GM21515 (cell line): ENCODE measurements around the gene RANBP2.
"Not testable (repeated sequence)": the region's sequence is repeated elsewhere in the genome, so short reads cannot be mapped to it uniquely, and the experiment has no call there.

ENCODE experiments used
- ATAC-seq: cut with Tn5 transposase; IDR thresholded peaks from one replicate; pipeline ENCODE4 v1.9.1; 2021; ENCODE audit not compliant: unreplicated experiment

The RANBP2 gene

GRCh38 chr2:108719149-108720044 is at the start of gene RANBP2:
Gene RANBP2 (plus strand): TSS chr2:108719482. CDS start chr2:108719607, 125 bp downstream.
- peak; percentile 99 for ATAC-seq

DNA sequence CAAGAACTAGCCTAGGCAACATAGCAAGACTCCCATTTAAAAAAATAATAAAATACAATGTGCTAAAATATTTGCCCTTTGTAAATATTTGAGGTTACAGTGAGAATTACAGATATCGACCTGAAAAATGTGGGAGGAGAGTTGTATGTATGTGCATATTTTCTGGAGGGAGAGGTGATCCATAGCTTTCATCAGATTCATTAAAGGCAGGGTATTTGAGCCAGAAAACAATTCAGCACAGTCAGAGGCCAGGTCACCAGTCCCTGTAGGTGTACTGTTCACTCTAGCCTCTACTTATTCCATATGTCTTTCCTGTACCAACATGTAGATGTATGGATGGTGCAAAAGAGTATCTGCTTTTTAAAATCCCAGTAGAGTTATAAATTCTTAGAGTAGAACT is 49.0 kb upstream of the RANBP2 start:
- ATAC-seq, result not testable (repeated sequence)

DNA sequence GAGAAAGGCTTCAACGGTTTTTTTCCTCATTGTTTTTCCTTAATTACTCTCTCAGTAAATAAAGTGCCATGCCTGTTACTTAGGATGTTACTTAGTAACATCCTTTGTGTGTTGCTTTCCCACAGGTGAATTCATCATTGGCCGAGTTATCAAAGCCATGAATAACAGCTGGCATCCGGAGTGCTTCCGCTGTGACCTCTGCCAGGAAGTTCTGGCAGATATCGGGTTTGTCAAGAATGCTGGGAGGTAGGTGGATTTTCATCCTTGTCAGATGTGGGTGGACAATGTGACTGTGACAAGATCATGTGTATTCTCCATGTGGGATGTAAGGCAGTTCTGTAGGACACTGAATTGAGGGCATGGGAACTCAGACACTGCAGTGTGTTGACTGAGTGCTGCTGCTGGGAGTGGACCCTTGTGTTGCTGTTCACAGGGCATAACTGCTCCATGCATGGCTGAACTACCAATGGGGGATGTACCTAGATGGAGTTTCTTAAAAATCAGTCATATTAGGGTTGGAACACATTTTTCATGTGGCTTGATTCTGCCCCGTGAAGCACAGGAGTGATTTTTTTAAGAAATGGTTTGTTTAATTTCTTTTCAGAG is 47.0 kb upstream of the RANBP2 start:
- not testable (repeated sequence) for ATAC-seq

DNA sequence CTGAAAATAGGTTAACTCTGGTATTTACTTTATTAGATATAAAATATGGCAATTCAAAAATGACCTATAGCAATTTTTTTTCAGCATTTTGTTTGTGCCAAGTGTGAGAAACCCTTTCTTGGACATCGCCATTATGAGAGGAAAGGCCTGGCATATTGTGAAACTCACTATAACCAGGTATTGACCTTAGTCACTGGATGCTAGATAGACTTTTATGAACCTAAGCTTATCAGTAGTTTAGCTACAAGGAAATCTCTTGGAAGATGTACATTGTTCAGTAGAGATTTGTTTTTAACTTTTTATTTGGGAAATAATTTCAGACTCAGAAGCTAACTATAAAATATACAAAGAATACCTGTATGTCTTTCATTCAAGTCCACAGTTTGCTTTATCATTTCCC is 42.8 kb upstream of the RANBP2 start:
- ATAC-seq, result not testable (repeated sequence)

GRCh38 chr2:108677239-108677744 is 42.0 kb upstream of the RANBP2 start:
- not testable (repeated sequence) for ATAC-seq

DNA sequence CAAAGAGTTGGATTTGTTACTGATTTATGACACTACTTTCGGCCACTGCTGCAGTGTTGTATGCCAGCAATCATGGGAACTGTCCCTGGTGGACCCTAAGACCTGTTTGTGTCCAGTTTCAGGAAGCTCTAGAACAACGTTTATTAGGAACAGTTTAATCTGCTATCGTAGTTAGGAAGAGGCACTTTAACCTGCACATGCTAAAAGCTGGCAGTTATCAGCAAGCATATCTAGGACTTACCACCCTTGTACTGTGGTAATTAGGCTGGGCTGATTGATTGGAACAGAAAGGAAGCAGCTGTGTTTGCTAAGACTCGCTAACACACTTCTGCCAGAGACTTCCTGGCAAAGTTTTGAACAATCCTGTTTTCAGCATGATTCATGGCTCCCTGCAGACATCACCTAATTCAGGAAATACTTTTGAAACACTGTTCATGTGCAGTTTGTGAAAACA is 41.1 kb upstream of the RANBP2 start:
- not testable (repeated sequence) for ATAC-seq

- not testable (repeated sequence) for ATAC-seq
Measured at GRCh38 chr2:108680805-108681204, 38.5 kb upstream of the RANBP2 start.

GRCh38 chr2:108688818-108689756 is 30.2 kb upstream of the RANBP2 start:
- not testable (repeated sequence) for ATAC-seq

- peak; percentile 68 for ATAC-seq
Measured at GRCh38 chr2:108690001-108690400, 29.3 kb upstream of the RANBP2 start.

- no peak for ATAC-seq
Measured at GRCh38 chr2:108691447-108691846, 27.8 kb upstream of the RANBP2 start.

DNA sequence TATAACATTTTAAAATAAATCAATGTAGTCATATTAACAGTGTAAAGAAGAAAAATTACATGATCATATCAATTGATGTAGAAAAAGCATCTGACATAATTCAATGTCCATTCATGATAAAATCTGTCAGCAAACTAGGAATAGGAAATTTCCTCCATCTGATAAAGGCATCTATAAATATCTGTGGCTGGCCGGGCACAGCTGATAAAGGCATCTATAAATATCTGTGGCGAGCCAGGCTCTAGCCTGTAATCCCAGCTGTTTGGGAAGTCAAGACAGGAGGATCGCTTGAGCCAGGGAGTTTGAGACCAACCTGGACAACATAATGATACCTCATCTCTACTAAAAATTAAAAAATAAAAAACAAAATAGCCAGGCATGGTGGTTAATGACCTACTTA is 18.1 kb upstream of the RANBP2 start:
- no peak for ATAC-seq

DNA sequence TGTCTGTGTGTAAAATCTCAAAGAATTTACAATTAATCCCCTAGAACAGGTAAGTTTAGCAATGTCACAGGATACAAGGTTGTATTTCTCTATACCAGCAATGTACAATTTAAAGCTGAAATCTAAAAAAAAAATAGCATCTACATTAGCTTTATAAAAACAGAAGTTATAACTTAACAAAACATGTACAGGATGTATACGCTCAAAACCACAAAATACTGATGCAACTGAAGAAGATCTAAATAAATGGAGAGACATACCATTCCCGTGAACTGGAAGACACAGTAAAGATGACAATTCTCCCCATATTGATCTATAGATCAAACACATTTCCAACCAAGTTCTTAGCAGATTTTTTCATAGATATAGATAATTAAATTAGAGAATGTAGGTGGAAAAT is 17.5 kb upstream of the RANBP2 start:
- ATAC-seq, result no peak

GRCh38 chr2:108704871-108705270 is 14.4 kb upstream of the RANBP2 start:
- ATAC-seq, result no peak

GRCh38 chr2:108707300-108707699 is 12.0 kb upstream of the RANBP2 start:
- ATAC-seq, result no peak

DNA sequence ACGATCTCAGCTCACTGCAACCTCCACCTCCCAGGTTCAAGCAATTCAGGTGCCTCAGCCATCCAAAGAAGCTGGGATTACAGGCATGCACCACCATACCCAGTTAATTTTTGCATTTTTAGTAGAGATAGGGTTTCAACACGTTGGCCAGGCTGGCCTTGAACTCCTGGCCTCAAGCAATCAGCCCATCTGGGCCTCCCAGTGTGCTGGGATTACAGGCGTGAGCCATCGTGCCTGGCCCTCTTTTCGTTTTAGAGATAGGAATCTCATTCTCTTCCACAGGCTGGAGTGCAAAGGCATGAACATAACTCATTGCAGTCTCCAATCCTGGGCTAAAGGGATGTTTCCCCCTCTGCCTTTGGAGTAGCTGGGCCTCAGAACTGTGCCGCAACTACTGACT is 2.3 kb upstream of the RANBP2 start:
- not testable (repeated sequence) for ATAC-seq

GRCh38 chr2:108726048-108726447 is 6.8 kb downstream of the RANBP2 start:
- not testable (repeated sequence) for ATAC-seq

DNA sequence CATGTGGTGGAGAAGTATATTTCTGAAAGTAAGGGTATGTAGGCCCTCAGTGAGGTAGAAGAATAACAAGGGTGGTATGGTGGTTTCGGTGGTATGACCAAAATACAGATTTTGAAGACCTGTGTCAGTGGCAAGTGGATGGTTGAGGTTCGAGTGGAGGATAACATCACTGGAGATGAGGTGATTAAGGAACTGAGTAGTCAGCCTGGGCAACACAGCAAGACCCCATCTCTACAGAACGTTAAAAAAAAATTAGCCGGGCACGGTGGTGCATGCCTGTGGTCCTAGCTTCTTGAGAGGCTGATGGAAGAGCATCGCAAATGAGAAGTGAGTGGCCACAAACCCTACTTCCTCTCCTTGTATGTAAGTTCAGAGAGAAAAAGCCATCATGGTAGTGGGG is 15.4 kb downstream of the RANBP2 start:
- ATAC-seq, result not testable (repeated sequence)

DNA sequence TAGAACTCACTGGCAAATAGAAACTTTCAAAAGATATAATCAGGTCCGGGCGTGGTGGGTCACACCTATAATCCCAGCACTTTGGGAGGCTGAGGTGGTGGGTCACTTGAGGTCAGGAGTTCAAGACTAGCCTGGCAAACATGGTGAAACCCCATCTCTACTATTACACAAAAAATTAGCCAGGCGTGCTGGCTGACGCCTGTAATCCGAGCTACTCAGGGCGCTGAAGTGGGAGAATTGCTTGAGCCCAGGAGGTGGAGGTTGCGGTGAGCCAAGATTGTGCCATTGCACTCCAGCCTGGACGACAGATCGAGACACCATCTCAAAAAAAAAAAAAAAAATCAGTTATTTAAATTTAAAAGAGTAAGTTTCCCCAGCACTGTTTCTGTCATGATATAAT is 38.7 kb downstream of the RANBP2 start:
- not testable (repeated sequence) for ATAC-seq

DNA sequence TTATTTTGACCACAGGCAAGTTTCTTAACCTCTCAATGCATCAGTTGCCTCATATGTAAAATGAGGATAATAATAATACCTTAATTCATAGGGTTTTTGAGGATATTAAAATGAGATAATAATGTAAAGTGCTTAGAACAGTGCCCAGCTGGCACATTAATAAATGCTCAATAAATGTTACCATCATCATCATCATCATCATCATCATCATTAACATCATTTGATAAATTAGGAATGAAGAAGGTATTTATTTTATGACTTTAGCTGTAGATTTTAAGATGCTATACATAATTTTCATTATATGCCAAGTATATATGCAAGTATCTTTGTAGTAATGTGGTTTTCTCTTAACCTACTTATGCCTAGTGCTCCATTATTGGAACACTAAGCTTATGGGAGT is 43.3 kb downstream of the RANBP2 start:
- ATAC-seq, result not testable (repeated sequence)

DNA sequence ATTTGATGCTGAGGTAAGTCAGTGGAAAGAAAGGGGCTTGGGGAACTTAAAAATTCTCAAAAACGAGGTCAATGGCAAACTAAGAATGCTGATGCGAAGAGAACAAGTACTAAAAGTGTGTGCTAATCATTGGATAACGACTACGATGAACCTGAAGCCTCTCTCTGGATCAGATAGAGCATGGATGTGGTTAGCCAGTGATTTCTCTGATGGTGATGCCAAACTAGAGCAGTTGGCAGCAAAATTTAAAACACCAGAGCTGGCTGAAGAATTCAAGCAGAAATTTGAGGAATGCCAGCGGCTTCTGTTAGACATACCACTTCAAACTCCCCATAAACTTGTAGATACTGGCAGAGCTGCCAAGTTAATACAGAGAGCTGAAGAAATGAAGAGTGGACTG is 47.4 kb downstream of the RANBP2 start:
- not testable (repeated sequence) for ATAC-seq

DNA sequence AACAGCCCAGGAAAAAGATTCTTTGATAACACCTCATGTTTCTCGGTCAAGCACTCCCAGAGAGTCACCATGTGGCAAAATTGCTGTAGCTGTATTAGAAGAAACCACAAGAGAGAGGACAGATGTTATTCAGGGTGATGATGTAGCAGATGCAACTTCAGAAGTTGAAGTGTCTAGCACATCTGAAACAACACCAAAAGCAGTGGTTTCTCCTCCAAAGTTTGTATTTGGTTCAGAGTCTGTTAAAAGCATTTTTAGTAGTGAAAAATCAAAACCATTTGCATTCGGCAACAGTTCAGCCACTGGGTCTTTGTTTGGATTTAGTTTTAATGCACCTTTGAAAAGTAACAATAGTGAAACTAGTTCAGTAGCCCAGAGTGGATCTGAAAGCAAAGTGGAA is 48.6 kb downstream of the RANBP2 start:
- ATAC-seq, result not testable (repeated sequence)
